WERI-Rb-1 (cell line): ENCODE results near the gene CRACDL.

Experiments
- DNase-seq: peaks from one replicate; pipeline ENCODE4 v3.0.0-alpha.2; 2020
- H3K27ac ChIP-seq: fragments of 250-450 bp; sonication (Bioruptor Pico); 2 replicates; pipeline ENCODE4 v1.5.1; 2020; ENCODE audit warnings: mild to moderate bottlenecking, moderate library complexity
- H3K27me3 ChIP-seq: fragments of 250-450 bp; sonication (Bioruptor Pico); 2 replicates; pipeline ENCODE4 v1.5.1; 2021; ENCODE audit warnings: mild to moderate bottlenecking, low read depth, moderate library complexity; ENCODE audit not compliant: insufficient read depth, severe bottlenecking
- H3K36me3 ChIP-seq: fragments of 250-450 bp; sonication (Bioruptor Pico); 2 replicates; pipeline ENCODE4 v1.5.1; 2020; ENCODE audit warnings: mild to moderate bottlenecking, moderate library complexity
- H3K4me3 ChIP-seq: 2 replicates; pipeline ENCODE4 v1.5.1; 2011; ENCODE audit warnings: low read depth, mild to moderate bottlenecking, control low read depth, low read length
- H3K9me3 ChIP-seq: fragments of 250-450 bp; sonication (Bioruptor Pico); 2 replicates; pipeline ENCODE4 v1.5.1; 2021; ENCODE audit warnings: mild to moderate bottlenecking, moderate library complexity; ENCODE audit not compliant: severe bottlenecking
- CTCF ChIP-seq: IDR thresholded peaks from 2 replicates; pipeline ENCODE4 v1.5.1; 2011; ENCODE audit warnings: low read depth, mild to moderate bottlenecking, control low read depth, inconsistent platforms, low read length

CRACDL gene

GRCh38 chr2:98782570-98782969 is 153.5 kb downstream of the CRACDL start:
- no peak overlapping the region for H3K4me3 ChIP-seq
- no peak for DNase-seq
- no peaks in the 10 kb centered on the region for H3K36me3 ChIP-seq
- H3K9me3 ChIP-seq = no peaks in the 10 kb centered on the region
- no peaks in the 10 kb centered on the region for H3K27me3 ChIP-seq
- H3K27ac ChIP-seq = no peak overlapping the region
- TF ChIP-seq CTCF = no peak

DNA sequence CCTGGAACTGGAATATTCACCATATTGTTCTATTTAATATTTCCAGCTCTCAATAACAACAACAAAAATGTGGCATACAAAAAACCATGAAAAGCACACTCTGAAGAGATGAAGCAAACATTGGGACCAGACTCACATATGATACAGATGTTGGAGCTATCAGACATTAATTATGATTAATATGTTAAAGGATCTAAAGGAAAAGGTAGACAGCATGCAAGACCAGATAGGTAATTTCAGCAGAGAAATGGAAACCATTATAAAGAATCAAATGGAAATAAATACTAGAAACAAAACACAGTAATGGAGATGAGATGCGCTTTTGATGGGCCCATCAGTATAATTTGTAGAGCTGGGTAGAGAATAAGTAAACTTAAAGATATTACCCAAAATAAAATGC is 154.2 kb downstream of the CRACDL start:
- Histone ChIP-seq H3K9me3 (no peaks in the 10 kb centered on the region), H3K27ac (no peak overlapping the region), H3K36me3 (no peaks in the 10 kb centered on the region), H3K4me3 (no peak overlapping the region), H3K27me3 (no peaks in the 10 kb centered on the region)
- TF ChIP-seq CTCF = no peak
- DNase-seq = no peak

GRCh38 chr2:98778741-98779483 is 157.1 kb downstream of the CRACDL start:
- no peak for DNase-seq
- H3K9me3 ChIP-seq = no peaks in the 10 kb centered on the region
- no peaks in the 10 kb centered on the region for H3K27me3 ChIP-seq
- H3K4me3 ChIP-seq = no peak overlapping the region
- no peak for TF ChIP-seq CTCF
- H3K36me3 ChIP-seq = no peaks in the 10 kb centered on the region
- no peak overlapping the region for H3K27ac ChIP-seq

GRCh38 chr2:98778151-98778550 is 157.9 kb downstream of the CRACDL start:
- DNase-seq = no peak
- Histone ChIP-seq H3K9me3 (no peaks in the 10 kb centered on the region), H3K36me3 (no peaks in the 10 kb centered on the region), H3K27ac (no peak overlapping the region), H3K4me3 (no peak overlapping the region), H3K27me3 (no peaks in the 10 kb centered on the region)
- TF ChIP-seq CTCF = no peak

GRCh38 chr2:98777710-98778109 is 158.3 kb downstream of the CRACDL start:
- TF ChIP-seq CTCF = no peak

DNA sequence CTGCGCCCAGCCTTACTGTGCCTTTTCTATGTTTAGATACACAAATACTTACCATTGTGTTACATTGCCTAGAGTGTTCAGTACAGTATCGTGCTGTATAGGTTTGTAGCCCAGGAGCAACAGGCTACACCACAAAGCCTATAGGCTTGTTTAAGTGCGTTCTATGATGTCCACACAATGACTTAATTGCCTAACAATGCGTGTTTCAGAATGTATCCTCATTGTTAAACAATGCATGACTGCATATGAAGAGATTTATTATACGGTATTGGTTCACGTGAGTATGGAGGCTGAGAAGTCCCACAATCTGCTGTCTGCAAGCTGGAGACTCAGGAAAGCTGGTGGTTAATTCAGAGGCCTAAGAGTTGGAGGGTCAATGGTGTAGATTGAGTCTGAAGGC is 158.9 kb downstream of the CRACDL start:
- no peaks in the 10 kb centered on the region for H3K27me3 ChIP-seq
- H3K27ac ChIP-seq = no peak overlapping the region
- TF ChIP-seq CTCF = no peak
- H3K9me3 ChIP-seq = no peaks in the 10 kb centered on the region
- DNase-seq = no peak
- H3K36me3 ChIP-seq = no peaks in the 10 kb centered on the region
- H3K4me3 ChIP-seq = no peak overlapping the region

More at GRCh38 chr2:98777710-98778109, 158.3 kb downstream of the CRACDL start:
- H3K4me3 ChIP-seq = no peak overlapping the region
- no peaks in the 10 kb centered on the region for H3K9me3 ChIP-seq
- H3K27ac ChIP-seq = no peak overlapping the region
- H3K36me3 ChIP-seq = no peaks in the 10 kb centered on the region
- no peaks in the 10 kb centered on the region for H3K27me3 ChIP-seq
- DNase-seq = no peak
